GM23338 (cell line): ENCODE data around the gene DYNLRB1. TPM values are rescaled to one million over a fixed set of nuclear protein-coding genes. Genes with fewer than 3 reads are reported as not detected.

Source experiments
- ATAC-seq: fragments of 200-7000 bp; cut with Tn5 transposase; 3 replicates; pipeline ENCODE4 v1.9.1; 2020
- DNase-seq: peaks from one replicate; pipeline ENCODE4 v3.0.0-alpha.2; 2015; ENCODE audit warnings: low spot score
- H2AFZ ChIP-seq: fragments of 200-600 bp; sonication (generic); 2 replicates; pipeline ENCODE4 v1.8.0; 2016; ENCODE audit warnings: antibody characterized with exemption, mild to moderate bottlenecking, moderate library complexity
- H3F3A ChIP-seq: fragments of 200-600 bp; sonication (generic); replicated peaks from 2 replicates; pipeline ENCODE4 v1.8.0; 2017; ENCODE audit warnings: antibody characterized with exemption, mixed run types, low read depth
- H3K27ac ChIP-seq: fragments of 200-600 bp; sonication (generic); 2 replicates; pipeline ENCODE4 v1.6.1; 2016; ENCODE audit warnings: low read depth
- H3K27me3 ChIP-seq: fragments of 200-600 bp; sonication (generic); 2 replicates; pipeline ENCODE4 v1.8.0; 2016; ENCODE audit warnings: mild to moderate bottlenecking, mixed run types, moderate library complexity; ENCODE audit not compliant: insufficient read depth
- H3K36me3 ChIP-seq: fragments of 200-600 bp; sonication (generic); 2 replicates; pipeline ENCODE4 v1.8.0; 2016; ENCODE audit warnings: mild to moderate bottlenecking; ENCODE audit not compliant: insufficient read depth
- H3K4me1 ChIP-seq: fragments of 200-600 bp; sonication (generic); 2 replicates; pipeline ENCODE4 v1.8.0; 2016; ENCODE audit warnings: mild to moderate bottlenecking, moderate library complexity; ENCODE audit not compliant: insufficient read depth
- H3K4me2 ChIP-seq: fragments of 200-600 bp; sonication (generic); 2 replicates; pipeline ENCODE4 v1.7.1; 2017; ENCODE audit warnings: mixed run types
- H3K4me3 ChIP-seq: fragments of 200-600 bp; sonication (generic); 2 replicates; pipeline ENCODE4 v1.6.1; 2016; ENCODE audit warnings: mixed run types
- H3K79me2 ChIP-seq: fragments of 200-600 bp; sonication (generic); replicated peaks from 2 replicates; pipeline ENCODE4 v1.8.0; 2017; ENCODE audit warnings: mild to moderate bottlenecking; ENCODE audit not compliant: insufficient read depth
- H3K9me2 ChIP-seq: fragments of 200-600 bp; sonication (generic); 2 replicates; pipeline ENCODE4 v1.8.0; 2017; ENCODE audit not compliant: insufficient read depth
- H4K20me1 ChIP-seq: fragments of 200-600 bp; sonication (generic); replicated peaks from 2 replicates; pipeline ENCODE4 v1.8.0; 2017; ENCODE audit warnings: mild to moderate bottlenecking; ENCODE audit not compliant: insufficient read depth
- H3K27ac Mint-ChIP-seq: 2 replicates; pipeline ENCODE4 v1.8.0; 2020; ENCODE audit warnings: inconsistent platforms, mild to moderate bottlenecking, moderate library complexity, mixed read lengths
- H3K27me3 Mint-ChIP-seq: 3 replicates; pipeline ENCODE4 v1.8.0; 2022; ENCODE audit warnings: low read depth, mild to moderate bottlenecking, moderate library complexity, mixed read lengths, inconsistent platforms; ENCODE audit not compliant: insufficient read depth, poor library complexity
- H3K36me3 Mint-ChIP-seq: 3 replicates; pipeline ENCODE4 v1.8.0; 2021; ENCODE audit warnings: low read depth, mild to moderate bottlenecking, inconsistent platforms, moderate library complexity, mixed read lengths
- H3K4me1 Mint-ChIP-seq: 3 replicates; pipeline ENCODE4 v1.8.0; 2020; ENCODE audit warnings: mild to moderate bottlenecking, inconsistent platforms, mixed read lengths
- H3K4me3 Mint-ChIP-seq: 3 replicates; pipeline ENCODE4 v1.8.0; 2021; ENCODE audit warnings: moderate library complexity, mild to moderate bottlenecking, inconsistent platforms, mixed read lengths
- H3K9me3 Mint-ChIP-seq: 3 replicates; pipeline ENCODE4 v1.8.0; 2020; ENCODE audit warnings: moderate library complexity, mild to moderate bottlenecking, inconsistent platforms, mixed read lengths
- CREB1 ChIP-seq: fragments of 250-450 bp; sonication (Bioruptor Pico); IDR thresholded peaks from 2 replicates; pipeline ENCODE4 v1.5.0; 2020; ENCODE audit warnings: low read depth, mild to moderate bottlenecking, moderate library complexity
- EZH2phosphoT487 ChIP-seq: fragments of 200-600 bp; sonication (generic); IDR thresholded peaks from one replicate; pipeline ENCODE4 v1.8.1; 2018; ENCODE audit warnings: antibody characterized with exemption; ENCODE audit not compliant: unreplicated experiment
- NANOG ChIP-seq: IDR thresholded peaks from 2 replicates; pipeline ENCODE4 v1.6.1; 2016; ENCODE audit warnings: antibody characterized with exemption, borderline replicate concordance
- polyA plus RNA-seq: library from polyadenylated mRNA; unstranded; fragments of >200 nt; fragmentation: Nextera tagmentation; extraction: Ambion mirVana; gene quantifications from 2 replicates; pipeline ENCODE4 v1.2.1, GENCODE V29; 2016
- total RNA-seq: library from RNA; depleted of rRNA; stranded (reverse); fragments of >200 nt; shearing (Covaris generic); gene quantifications from 2 replicates; pipeline ENCODE4 v1.2.3, GENCODE V29; 2014
- TF ChIP-seq, protein P1 (sequence below): fragments of 250-450 bp; sonication (Bioruptor Pico); IDR thresholded peaks from 2 replicates; pipeline ENCODE4 v1.5.0; 2020; ENCODE audit warnings: mild to moderate bottlenecking, moderate library complexity
- TF ChIP-seq, protein P2 (sequence below): IDR thresholded peaks from one replicate; pipeline ENCODE4 v1.6.1; 2018; ENCODE audit warnings: antibody characterized with exemption; ENCODE audit not compliant: unreplicated experiment
- TF ChIP-seq, protein P3 (sequence below), 2 experiments: fragments of 200-600 bp in 1 of 2; sonication (generic) in 1 of 2; conservative IDR thresholded peaks; 2 replicates each; pipeline versions ENCODE4 v1.5.1 to v1.6.1; 2016 to 2017; ENCODE audit warnings: antibody characterized with exemption in 2 of 2, low read depth in 2 of 2, mild to moderate bottlenecking in 2 of 2, moderate library complexity in 1 of 2

DYNLRB1 gene
- total and polyA plus RNA-seq, 2 experiments from 2014 or later: 107 to 376 TPM

DNA sequence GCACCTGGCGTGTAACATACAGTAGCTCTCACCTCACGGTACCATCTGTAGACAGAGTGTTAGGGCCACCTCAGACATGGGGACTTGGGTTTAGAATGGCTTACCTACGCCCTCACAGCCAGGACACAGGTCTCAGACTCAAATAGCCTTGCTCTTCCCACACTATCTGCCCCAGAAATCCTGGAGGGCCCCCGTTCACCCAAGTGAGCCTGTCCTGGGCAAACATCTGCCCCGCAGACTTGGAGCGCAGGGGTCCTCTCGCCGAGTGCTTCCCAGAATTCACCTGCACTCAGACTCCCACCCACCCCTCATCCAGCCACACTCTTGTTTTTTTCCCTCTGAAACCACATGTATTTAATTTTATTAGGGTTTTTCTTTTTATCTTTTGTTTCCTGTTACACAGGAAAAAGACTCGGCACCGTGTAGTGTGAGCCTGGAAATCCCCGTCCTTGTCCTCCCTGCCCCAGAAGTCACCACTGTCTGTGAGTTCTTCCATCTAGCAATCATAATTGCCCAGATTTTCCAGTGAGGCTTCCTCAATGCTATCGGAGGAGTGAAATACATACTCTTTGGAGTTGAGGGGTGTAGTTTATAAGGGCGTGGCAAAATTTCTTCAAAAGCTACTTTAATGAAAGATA is 25.2 kb downstream of the DYNLRB1 start (continued):
- TF ChIP-seq, protein P1, sequence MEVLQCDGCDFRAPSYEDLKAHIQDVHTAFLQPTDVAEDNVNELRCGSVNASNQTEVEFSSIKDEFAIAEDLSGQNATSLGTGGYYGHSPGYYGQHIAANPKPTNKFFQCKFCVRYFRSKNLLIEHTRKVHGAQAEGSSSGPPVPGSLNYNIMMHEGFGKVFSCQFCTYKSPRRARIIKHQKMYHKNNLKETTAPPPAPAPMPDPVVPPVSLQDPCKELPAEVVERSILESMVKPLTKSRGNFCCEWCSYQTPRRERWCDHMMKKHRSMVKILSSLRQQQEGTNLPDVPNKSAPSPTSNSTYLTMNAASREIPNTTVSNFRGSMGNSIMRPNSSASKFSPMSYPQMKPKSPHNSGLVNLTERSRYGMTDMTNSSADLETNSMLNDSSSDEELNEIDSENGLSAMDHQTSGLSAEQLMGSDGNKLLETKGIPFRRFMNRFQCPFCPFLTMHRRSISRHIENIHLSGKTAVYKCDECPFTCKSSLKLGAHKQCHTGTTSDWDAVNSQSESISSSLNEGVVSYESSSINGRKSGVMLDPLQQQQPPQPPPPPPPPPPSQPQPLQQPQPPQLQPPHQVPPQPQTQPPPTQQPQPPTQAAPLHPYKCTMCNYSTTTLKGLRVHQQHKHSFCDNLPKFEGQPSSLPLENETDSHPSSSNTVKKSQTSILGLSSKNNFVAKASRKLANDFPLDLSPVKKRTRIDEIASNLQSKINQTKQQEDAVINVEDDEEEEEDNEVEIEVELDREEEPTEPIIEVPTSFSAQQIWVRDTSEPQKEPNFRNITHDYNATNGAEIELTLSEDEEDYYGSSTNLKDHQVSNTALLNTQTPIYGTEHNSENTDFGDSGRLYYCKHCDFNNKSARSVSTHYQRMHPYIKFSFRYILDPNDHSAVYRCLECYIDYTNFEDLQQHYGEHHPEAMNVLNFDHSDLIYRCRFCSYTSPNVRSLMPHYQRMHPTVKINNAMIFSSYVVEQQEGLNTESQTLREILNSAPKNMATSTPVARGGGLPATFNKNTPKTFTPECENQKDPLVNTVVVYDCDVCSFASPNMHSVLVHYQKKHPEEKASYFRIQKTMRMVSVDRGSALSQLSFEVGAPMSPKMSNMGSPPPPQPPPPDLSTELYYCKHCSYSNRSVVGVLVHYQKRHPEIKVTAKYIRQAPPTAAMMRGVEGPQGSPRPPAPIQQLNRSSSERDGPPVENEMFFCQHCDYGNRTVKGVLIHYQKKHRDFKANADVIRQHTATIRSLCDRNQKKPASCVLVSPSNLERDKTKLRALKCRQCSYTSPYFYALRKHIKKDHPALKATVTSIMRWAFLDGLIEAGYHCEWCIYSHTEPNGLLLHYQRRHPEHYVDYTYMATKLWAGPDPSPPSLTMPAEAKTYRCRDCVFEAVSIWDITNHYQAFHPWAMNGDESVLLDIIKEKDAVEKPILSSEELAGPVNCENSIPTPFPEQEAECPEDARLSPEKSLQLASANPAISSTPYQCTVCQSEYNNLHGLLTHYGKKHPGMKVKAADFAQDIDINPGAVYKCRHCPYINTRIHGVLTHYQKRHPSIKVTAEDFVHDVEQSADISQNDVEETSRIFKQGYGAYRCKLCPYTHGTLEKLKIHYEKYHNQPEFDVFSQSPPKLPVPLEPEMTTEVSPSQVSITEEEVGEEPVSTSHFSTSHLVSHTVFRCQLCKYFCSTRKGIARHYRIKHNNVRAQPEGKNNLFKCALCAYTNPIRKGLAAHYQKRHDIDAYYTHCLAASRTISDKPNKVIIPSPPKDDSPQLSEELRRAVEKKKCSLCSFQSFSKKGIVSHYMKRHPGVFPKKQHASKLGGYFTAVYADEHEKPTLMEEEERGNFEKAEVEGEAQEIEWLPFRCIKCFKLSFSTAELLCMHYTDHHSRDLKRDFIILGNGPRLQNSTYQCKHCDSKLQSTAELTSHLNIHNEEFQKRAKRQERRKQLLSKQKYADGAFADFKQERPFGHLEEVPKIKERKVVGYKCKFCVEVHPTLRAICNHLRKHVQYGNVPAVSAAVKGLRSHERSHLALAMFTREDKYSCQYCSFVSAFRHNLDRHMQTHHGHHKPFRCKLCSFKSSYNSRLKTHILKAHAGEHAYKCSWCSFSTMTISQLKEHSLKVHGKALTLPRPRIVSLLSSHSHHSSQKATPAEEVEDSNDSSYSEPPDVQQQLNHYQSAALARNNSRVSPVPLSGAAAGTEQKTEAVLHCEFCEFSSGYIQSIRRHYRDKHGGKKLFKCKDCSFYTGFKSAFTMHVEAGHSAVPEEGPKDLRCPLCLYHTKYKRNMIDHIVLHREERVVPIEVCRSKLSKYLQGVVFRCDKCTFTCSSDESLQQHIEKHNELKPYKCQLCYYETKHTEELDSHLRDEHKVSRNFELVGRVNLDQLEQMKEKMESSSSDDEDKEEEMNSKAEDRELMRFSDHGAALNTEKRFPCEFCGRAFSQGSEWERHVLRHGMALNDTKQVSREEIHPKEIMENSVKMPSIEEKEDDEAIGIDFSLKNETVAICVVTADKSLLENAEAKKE (CRISPR knock-in tag): no peak
- TF ChIP-seq EZH2phosphoT487: no peak
- no peak for TF ChIP-seq NANOG
- TF ChIP-seq, protein P2, sequence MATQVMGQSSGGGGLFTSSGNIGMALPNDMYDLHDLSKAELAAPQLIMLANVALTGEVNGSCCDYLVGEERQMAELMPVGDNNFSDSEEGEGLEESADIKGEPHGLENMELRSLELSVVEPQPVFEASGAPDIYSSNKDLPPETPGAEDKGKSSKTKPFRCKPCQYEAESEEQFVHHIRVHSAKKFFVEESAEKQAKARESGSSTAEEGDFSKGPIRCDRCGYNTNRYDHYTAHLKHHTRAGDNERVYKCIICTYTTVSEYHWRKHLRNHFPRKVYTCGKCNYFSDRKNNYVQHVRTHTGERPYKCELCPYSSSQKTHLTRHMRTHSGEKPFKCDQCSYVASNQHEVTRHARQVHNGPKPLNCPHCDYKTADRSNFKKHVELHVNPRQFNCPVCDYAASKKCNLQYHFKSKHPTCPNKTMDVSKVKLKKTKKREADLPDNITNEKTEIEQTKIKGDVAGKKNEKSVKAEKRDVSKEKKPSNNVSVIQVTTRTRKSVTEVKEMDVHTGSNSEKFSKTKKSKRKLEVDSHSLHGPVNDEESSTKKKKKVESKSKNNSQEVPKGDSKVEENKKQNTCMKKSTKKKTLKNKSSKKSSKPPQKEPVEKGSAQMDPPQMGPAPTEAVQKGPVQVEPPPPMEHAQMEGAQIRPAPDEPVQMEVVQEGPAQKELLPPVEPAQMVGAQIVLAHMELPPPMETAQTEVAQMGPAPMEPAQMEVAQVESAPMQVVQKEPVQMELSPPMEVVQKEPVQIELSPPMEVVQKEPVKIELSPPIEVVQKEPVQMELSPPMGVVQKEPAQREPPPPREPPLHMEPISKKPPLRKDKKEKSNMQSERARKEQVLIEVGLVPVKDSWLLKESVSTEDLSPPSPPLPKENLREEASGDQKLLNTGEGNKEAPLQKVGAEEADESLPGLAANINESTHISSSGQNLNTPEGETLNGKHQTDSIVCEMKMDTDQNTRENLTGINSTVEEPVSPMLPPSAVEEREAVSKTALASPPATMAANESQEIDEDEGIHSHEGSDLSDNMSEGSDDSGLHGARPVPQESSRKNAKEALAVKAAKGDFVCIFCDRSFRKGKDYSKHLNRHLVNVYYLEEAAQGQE: no peak

DNA sequence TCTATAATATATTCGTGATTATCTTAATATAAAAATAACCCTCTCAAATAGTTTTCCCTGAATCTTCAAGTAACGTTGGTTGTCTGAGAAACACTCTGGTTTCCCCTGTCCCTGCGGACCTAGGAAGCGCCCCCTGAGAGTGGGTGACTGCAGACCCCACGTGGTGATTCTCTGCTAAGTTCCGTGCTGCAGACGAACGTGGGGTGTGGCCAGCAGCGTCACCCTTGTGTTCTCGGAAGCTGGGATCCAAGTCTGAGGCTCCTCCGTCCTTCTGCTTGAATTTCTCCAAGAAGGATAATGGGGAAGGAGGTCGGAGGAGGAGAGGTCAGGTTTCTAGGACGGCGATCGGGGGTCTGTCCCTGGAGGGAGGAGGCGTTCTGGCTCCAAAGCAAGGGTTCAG is 25.7 kb downstream of the DYNLRB1 start:
- Histone ChIP-seq H3K4me1 (no peaks in the 10 kb centered on the region; the same call in 1 of the 2 replicates), H4K20me1 (no peaks in the 10 kb centered on the region; the same call in 1 of the 2 replicates), H3K27me3 (peaks cover 5% of the 10 kb centered on the region; the same call in 1 of the 2 replicates), H3K4me2 (no peak overlapping the region), H3F3A (0 out of 2 replicates have a peak, but pooled peaks cover under 1% of the 10 kb centered on the region), H3K27ac (no peak overlapping the region), H3K36me3 (peaks cover 11% of the 10 kb centered on the region), H3K9me2 (no peaks in the 10 kb centered on the region), H3K79me2 (no peaks in the 10 kb centered on the region), H3K4me3 (no peak overlapping the region), H2AFZ (no peak overlapping the region)
- peaks cover 18% of the 10 kb centered on the region for H3K36me3 Mint-ChIP-seq
- H3K4me3 Mint-ChIP-seq: no peak overlapping the region
- H3K27me3 Mint-ChIP-seq: peaks cover 13% of the 10 kb centered on the region
- ATAC-seq (no peak), DNase-seq (no peak)
- peaks cover 16% of the 10 kb centered on the region for H3K4me1 Mint-ChIP-seq
- no peak overlapping the region for H3K27ac Mint-ChIP-seq
- H3K9me3 Mint-ChIP-seq: 0 out of 3 replicates have a peak, but pooled peaks cover 3% of the 10 kb centered on the region
- TF ChIP-seq, protein P3, sequence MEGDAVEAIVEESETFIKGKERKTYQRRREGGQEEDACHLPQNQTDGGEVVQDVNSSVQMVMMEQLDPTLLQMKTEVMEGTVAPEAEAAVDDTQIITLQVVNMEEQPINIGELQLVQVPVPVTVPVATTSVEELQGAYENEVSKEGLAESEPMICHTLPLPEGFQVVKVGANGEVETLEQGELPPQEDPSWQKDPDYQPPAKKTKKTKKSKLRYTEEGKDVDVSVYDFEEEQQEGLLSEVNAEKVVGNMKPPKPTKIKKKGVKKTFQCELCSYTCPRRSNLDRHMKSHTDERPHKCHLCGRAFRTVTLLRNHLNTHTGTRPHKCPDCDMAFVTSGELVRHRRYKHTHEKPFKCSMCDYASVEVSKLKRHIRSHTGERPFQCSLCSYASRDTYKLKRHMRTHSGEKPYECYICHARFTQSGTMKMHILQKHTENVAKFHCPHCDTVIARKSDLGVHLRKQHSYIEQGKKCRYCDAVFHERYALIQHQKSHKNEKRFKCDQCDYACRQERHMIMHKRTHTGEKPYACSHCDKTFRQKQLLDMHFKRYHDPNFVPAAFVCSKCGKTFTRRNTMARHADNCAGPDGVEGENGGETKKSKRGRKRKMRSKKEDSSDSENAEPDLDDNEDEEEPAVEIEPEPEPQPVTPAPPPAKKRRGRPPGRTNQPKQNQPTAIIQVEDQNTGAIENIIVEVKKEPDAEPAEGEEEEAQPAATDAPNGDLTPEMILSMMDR (conservative IDR thresholded peaks at IDR 0.05; ENCODE audit: low read depth in 2 of 2): no peak
- no peak for TF ChIP-seq EZH2phosphoT487
- no peak for TF ChIP-seq CREB1 (CRISPR knock-in tag)
- TF ChIP-seq, protein P2: no peak
